ENCODE measurements around the gene ARHGAP29.

The ARHGAP29 gene

DNA sequence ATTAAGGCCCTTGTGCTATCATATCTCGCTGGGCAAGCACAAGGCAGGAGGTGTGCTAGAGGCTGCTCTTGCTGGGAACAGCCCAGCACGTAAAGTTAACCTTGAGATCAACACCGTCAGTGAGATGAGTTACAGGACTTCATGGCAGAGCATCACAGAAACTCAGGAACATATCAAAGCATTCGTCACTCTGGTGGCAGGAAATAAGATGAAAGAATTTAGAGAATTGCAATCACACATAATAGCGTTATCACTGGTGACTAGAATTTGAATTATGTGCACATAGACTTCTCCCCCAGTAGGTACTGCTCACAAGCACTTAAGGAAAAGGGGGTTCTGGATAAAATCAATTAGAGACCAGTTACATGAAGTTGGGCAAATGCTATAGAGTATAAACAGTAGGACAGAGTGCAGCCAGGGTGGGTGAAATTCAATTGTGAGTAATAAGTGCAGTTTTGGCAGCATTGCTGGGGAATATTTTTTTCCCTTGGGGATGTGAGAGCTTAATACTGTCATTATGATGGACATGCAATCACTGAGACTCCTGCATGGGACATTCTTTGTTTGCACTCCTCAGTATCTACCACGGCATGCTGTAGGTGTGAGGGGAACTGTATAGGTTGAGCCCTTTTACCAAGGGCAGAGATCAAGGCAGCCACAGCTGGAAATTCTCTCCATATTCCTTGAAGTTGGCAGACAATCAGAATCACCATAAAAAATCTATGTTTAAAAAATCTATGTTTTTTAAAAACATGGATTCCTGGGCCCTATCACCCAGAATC lies 44.2 kb upstream of the ARHGAP29 start:
- no peak for TF ChIP-seq EZH2 (IDR thresholded peaks at IDR 0.05; ENCODE audit: borderline replicate concordance, low read depth, low read length, severe bottlenecking)
- TF ChIP-seq, protein P1, sequence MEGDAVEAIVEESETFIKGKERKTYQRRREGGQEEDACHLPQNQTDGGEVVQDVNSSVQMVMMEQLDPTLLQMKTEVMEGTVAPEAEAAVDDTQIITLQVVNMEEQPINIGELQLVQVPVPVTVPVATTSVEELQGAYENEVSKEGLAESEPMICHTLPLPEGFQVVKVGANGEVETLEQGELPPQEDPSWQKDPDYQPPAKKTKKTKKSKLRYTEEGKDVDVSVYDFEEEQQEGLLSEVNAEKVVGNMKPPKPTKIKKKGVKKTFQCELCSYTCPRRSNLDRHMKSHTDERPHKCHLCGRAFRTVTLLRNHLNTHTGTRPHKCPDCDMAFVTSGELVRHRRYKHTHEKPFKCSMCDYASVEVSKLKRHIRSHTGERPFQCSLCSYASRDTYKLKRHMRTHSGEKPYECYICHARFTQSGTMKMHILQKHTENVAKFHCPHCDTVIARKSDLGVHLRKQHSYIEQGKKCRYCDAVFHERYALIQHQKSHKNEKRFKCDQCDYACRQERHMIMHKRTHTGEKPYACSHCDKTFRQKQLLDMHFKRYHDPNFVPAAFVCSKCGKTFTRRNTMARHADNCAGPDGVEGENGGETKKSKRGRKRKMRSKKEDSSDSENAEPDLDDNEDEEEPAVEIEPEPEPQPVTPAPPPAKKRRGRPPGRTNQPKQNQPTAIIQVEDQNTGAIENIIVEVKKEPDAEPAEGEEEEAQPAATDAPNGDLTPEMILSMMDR (IDR thresholded peaks at IDR 0.05; ENCODE audit: borderline replicate concordance, extremely low read depth, low read length, poor library complexity, severe bottlenecking), result no peak
- DNase-seq (no peak), ATAC-seq (ENCODE audit: insufficient read depth, low read depth) (no peak)
- H3K9me3 ChIP-seq (ENCODE audit: insufficient read depth, low read length, severe bottlenecking), result no peaks in the 10 kb centered on the region
- no peak overlapping the region for H2AFZ ChIP-seq (ENCODE audit: low read depth, low read length)
- no peak overlapping the region for H3K9ac ChIP-seq (ENCODE audit: low read depth, low read length)
- H3K36me3 ChIP-seq (ENCODE audit: insufficient read depth, low read length), result no peaks in the 10 kb centered on the region
- H3K4me1 ChIP-seq (ENCODE audit: insufficient read depth, low read length), result no peaks in the 10 kb centered on the region
- no peak overlapping the region for H3K4me2 ChIP-seq (ENCODE audit: insufficient read depth, low read length)
- no peaks in the 10 kb centered on the region for H3K79me2 ChIP-seq (ENCODE audit: insufficient read depth, low read length)
- H3K4me3 ChIP-seq (ENCODE audit: low read depth in 1 of 2, low read length in 2 of 2), result no peak overlapping the region
- H3K27ac ChIP-seq (ENCODE audit: low read length), result no peak overlapping the region
- no peaks in the 10 kb centered on the region for H4K20me1 ChIP-seq (ENCODE audit: insufficient read depth, low read length)
- H3K27me3 ChIP-seq (ENCODE audit: insufficient read depth, low read length, poor library complexity), result no peaks in the 10 kb centered on the region

- H3K27ac ChIP-seq (ENCODE audit: low read length), result no peak overlapping the region
- no peaks in the 10 kb centered on the region for H3K79me2 ChIP-seq (ENCODE audit: insufficient read depth, low read length)
- TF ChIP-seq EZH2 (IDR thresholded peaks at IDR 0.05; ENCODE audit: borderline replicate concordance, low read depth, low read length, severe bottlenecking), result no peak
- TF ChIP-seq, protein P1 (IDR thresholded peaks at IDR 0.05; ENCODE audit: borderline replicate concordance, extremely low read depth, low read length, poor library complexity, severe bottlenecking), result no peak
- no peak for ATAC-seq (ENCODE audit: insufficient read depth, low read depth)
- H3K4me1 ChIP-seq (ENCODE audit: insufficient read depth, low read length), result no peaks in the 10 kb centered on the region
- no peaks in the 10 kb centered on the region for H3K9me3 ChIP-seq (ENCODE audit: insufficient read depth, low read length, severe bottlenecking)
- H3K4me2 ChIP-seq (ENCODE audit: insufficient read depth, low read length), result no peak overlapping the region
- no peak overlapping the region for H2AFZ ChIP-seq (ENCODE audit: low read depth, low read length)
- DNase-seq, result no peak
- H4K20me1 ChIP-seq (ENCODE audit: insufficient read depth, low read length), result no peaks in the 10 kb centered on the region
- no peaks in the 10 kb centered on the region for H3K27me3 ChIP-seq (ENCODE audit: insufficient read depth, low read length, poor library complexity)
- no peak overlapping the region for H3K4me3 ChIP-seq (ENCODE audit: low read depth in 1 of 2, low read length in 2 of 2)
- no peak overlapping the region for H3K9ac ChIP-seq (ENCODE audit: low read depth, low read length)
- no peaks in the 10 kb centered on the region for H3K36me3 ChIP-seq (ENCODE audit: insufficient read depth, low read length)
Measured at GRCh38 chr1:94280541-94280940, 43.2 kb upstream of the ARHGAP29 start.

GRCh38 chr1:94279462-94279861 lies 42.1 kb upstream of the ARHGAP29 start:
- H3K27me3 ChIP-seq (ENCODE audit: insufficient read depth, low read length, poor library complexity), result no peaks in the 10 kb centered on the region
- no peak overlapping the region for H3K27ac ChIP-seq (ENCODE audit: low read length)
- no peaks in the 10 kb centered on the region for H3K36me3 ChIP-seq (ENCODE audit: insufficient read depth, low read length)
- H3K4me3 ChIP-seq (ENCODE audit: low read depth in 1 of 2, low read length in 2 of 2), result no peak overlapping the region
- ATAC-seq (ENCODE audit: insufficient read depth, low read depth) (no peak), DNase-seq (no peak)
- no peaks in the 10 kb centered on the region for H3K79me2 ChIP-seq (ENCODE audit: insufficient read depth, low read length)
- no peak overlapping the region for H2AFZ ChIP-seq (ENCODE audit: low read depth, low read length)
- H3K4me2 ChIP-seq (ENCODE audit: insufficient read depth, low read length), result no peak overlapping the region
- TF ChIP-seq EZH2 (IDR thresholded peaks at IDR 0.05; ENCODE audit: borderline replicate concordance, low read depth, low read length, severe bottlenecking), result no peak
- TF ChIP-seq, protein P1 (IDR thresholded peaks at IDR 0.05; ENCODE audit: borderline replicate concordance, extremely low read depth, low read length, poor library complexity, severe bottlenecking), result no peak
- no peaks in the 10 kb centered on the region for H4K20me1 ChIP-seq (ENCODE audit: insufficient read depth, low read length)
- no peaks in the 10 kb centered on the region for H3K9me3 ChIP-seq (ENCODE audit: insufficient read depth, low read length, severe bottlenecking)
- no peak overlapping the region for H3K9ac ChIP-seq (ENCODE audit: low read depth, low read length)
- no peaks in the 10 kb centered on the region for H3K4me1 ChIP-seq (ENCODE audit: insufficient read depth, low read length)

All from DND-41 (cell line).